ENCODE data around the gene HK1. TPM values are rescaled to one million over a fixed set of nuclear protein-coding genes. Genes with fewer than 3 reads are reported as not detected.

The HK1 gene
- total RNA-seq, 1 donor from 2014 or later: 61.3 TPM

DNA sequence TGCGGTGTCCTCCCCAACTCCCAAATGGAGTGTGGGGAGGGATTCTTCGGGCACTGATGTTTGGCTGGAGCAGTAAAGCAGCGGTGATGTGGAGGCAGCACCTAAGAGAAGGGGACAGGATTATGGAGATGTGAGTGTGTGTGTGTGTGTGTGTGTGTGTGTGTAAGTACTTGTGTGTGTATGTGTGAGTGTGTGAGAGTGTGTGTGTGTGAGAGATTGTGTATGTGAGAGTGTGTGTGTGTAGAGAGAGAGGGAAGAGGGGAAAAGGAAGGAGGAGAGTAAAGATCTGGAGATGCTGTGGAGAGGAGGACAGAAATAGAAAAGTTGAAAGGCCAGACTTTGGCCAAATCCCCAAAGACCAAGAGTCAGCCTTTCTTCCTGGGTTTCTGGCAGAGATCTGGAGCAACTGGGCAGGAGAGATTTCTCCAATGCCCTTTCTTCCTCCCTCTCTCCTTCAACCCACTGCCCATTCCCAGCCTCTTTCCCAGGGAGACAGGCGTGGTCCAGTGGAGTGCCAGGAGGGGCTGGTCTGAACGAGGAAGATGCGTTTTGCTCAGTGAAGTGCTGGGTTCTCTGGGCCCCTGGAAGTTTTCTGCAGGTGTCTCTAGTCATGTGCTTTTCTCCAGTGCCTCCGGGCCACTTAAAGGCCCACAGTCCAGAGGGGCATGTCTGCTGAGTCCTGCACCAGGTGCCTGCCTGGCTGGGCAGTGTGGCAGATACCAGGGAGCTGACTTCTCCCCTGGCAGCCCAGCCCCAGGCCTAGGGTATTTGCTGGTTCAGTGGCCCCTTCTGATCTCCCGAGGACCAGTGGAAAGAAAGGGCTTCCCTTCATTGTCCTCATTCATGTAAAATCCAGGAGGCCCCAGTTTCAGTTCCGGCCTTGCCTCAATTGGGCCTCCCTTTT is 60.5 kb downstream of the HK1 start:
- no peaks in the 10 kb centered on the region for H3K9me3 Mint-ChIP-seq (ENCODE audit: unreplicated experiment)
- no peak for DNase-seq (ENCODE audit: extremely low spot score, unreplicated experiment)
- H3K27me3 Mint-ChIP-seq (ENCODE audit: unreplicated experiment): no peaks in the 10 kb centered on the region
- TF ChIP-seq, protein P1, sequence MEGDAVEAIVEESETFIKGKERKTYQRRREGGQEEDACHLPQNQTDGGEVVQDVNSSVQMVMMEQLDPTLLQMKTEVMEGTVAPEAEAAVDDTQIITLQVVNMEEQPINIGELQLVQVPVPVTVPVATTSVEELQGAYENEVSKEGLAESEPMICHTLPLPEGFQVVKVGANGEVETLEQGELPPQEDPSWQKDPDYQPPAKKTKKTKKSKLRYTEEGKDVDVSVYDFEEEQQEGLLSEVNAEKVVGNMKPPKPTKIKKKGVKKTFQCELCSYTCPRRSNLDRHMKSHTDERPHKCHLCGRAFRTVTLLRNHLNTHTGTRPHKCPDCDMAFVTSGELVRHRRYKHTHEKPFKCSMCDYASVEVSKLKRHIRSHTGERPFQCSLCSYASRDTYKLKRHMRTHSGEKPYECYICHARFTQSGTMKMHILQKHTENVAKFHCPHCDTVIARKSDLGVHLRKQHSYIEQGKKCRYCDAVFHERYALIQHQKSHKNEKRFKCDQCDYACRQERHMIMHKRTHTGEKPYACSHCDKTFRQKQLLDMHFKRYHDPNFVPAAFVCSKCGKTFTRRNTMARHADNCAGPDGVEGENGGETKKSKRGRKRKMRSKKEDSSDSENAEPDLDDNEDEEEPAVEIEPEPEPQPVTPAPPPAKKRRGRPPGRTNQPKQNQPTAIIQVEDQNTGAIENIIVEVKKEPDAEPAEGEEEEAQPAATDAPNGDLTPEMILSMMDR (IDR thresholded peaks at IDR 0.05): no peak
- peaks cover 39% of the 10 kb centered on the region for H3K4me1 Mint-ChIP-seq (ENCODE audit: unreplicated experiment)
- peak overlapping the region; percentile 82 for H3K27ac Mint-ChIP-seq (ENCODE audit: unreplicated experiment)
- H3K36me3 Mint-ChIP-seq (ENCODE audit: unreplicated experiment): no peaks in the 10 kb centered on the region
- no peak overlapping the region for H3K4me3 Mint-ChIP-seq (ENCODE audit: unreplicated experiment)

DNA sequence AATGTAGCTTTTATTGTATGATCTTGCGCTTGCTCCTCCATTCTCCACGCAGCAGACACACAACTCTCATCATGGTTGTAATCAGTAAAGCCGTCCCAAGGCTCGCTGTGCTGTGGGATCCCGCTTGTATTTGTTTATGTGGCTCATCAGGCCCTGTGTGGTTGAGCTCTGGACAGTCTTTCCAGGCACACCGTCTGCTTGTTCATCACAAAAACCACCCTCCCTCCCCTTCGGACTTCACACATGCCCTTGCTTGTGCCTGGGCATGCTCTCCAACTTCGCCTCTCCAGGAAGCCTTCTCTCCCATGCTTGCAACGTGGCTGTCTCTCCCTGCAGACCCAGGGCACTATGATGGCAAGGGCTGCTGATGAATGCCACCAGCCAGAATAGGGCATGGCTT is 62.4 kb downstream of the HK1 start:
- Mint-ChIP-seq H3K9me3 (ENCODE audit: unreplicated experiment) (no peaks in the 10 kb centered on the region), H3K27me3 (ENCODE audit: unreplicated experiment) (no peaks in the 10 kb centered on the region), H3K27ac (ENCODE audit: unreplicated experiment) (no peak overlapping the region), H3K4me3 (ENCODE audit: unreplicated experiment) (no peak overlapping the region), H3K4me1 (ENCODE audit: unreplicated experiment) (peaks cover 33% of the 10 kb centered on the region), H3K36me3 (ENCODE audit: unreplicated experiment) (peaks cover 11% of the 10 kb centered on the region)
- DNase-seq (ENCODE audit: extremely low spot score, unreplicated experiment): no peak
- TF ChIP-seq, protein P1 (IDR thresholded peaks at IDR 0.05): no peak

- Mint-ChIP-seq H3K27me3 (ENCODE audit: unreplicated experiment) (no peaks in the 10 kb centered on the region), H3K36me3 (ENCODE audit: unreplicated experiment) (peaks cover 13% of the 10 kb centered on the region), H3K27ac (ENCODE audit: unreplicated experiment) (no peak overlapping the region), H3K4me3 (ENCODE audit: unreplicated experiment) (no peak overlapping the region), H3K9me3 (ENCODE audit: unreplicated experiment) (no peaks in the 10 kb centered on the region), H3K4me1 (ENCODE audit: unreplicated experiment) (peaks cover 21% of the 10 kb centered on the region)
- no peak for DNase-seq (ENCODE audit: extremely low spot score, unreplicated experiment)
- TF ChIP-seq, protein P1 (IDR thresholded peaks at IDR 0.05): no peak
Observed at GRCh38 chr10:69343905-69344304, 65.6 kb downstream of the HK1 start.

GRCh38 chr10:69344591-69345252 is 66.4 kb downstream of the HK1 start:
- Mint-ChIP-seq H3K27ac (ENCODE audit: unreplicated experiment) (no peak overlapping the region), H3K4me3 (ENCODE audit: unreplicated experiment) (no peak overlapping the region), H3K36me3 (ENCODE audit: unreplicated experiment) (peaks cover 13% of the 10 kb centered on the region), H3K27me3 (ENCODE audit: unreplicated experiment) (no peaks in the 10 kb centered on the region), H3K4me1 (ENCODE audit: unreplicated experiment) (peaks cover 14% of the 10 kb centered on the region), H3K9me3 (ENCODE audit: unreplicated experiment) (no peaks in the 10 kb centered on the region)
- TF ChIP-seq, protein P1 (IDR thresholded peaks at IDR 0.05): no peak
- no peak for DNase-seq (ENCODE audit: extremely low spot score, unreplicated experiment)

- DNase-seq (ENCODE audit: extremely low spot score, unreplicated experiment): no peak
- H3K9me3 Mint-ChIP-seq (ENCODE audit: unreplicated experiment): no peaks in the 10 kb centered on the region
- no peaks in the 10 kb centered on the region for H3K27me3 Mint-ChIP-seq (ENCODE audit: unreplicated experiment)
- H3K4me3 Mint-ChIP-seq (ENCODE audit: unreplicated experiment): no peak overlapping the region
- no peak overlapping the region for H3K27ac Mint-ChIP-seq (ENCODE audit: unreplicated experiment)
- H3K4me1 Mint-ChIP-seq (ENCODE audit: unreplicated experiment): peaks cover 11% of the 10 kb centered on the region
- H3K36me3 Mint-ChIP-seq (ENCODE audit: unreplicated experiment): peaks cover 15% of the 10 kb centered on the region
- TF ChIP-seq, protein P1 (IDR thresholded peaks at IDR 0.05): no peak
Observed at GRCh38 chr10:69345402-69345801, 67.1 kb downstream of the HK1 start.
